HepG2 (cell line): Measurements from ENCODE around the gene FKBP1A. TPM values are rescaled to one million over a fixed set of nuclear protein-coding genes. Genes with fewer than 3 reads are reported as not detected.

Source experiments
- ARID2 ChIP-seq: sonication (generic); formaldehyde crosslinking; IDR thresholded peaks from 2 replicates; pipeline ENCODE4 v1.8.1; 2022; ENCODE audit warnings: mild to moderate bottlenecking, missing genetic modification reagents, borderline replicate concordance
- ELF3 ChIP-seq: IDR thresholded peaks from 2 replicates; pipeline ENCODE4 v1.6.1; 2016; ENCODE audit warnings: missing genetic modification reagents, missing compliant biosample characterization
- GPN1 ChIP-seq: sonication (generic); formaldehyde crosslinking; IDR thresholded peaks from 2 replicates; pipeline ENCODE4 v1.5.1; 2020; ENCODE audit warnings: missing genetic modification reagents, borderline replicate concordance
- IRF2 ChIP-seq: IDR thresholded peaks from 2 replicates; pipeline ENCODE4 v1.6.1; 2018; ENCODE audit warnings: missing genetic modification reagents, missing compliant biosample characterization
- KAT8 ChIP-seq: IDR thresholded peaks from 2 replicates; pipeline ENCODE4 v1.6.1; 2016; ENCODE audit warnings: missing genetic modification reagents, missing compliant biosample characterization
- MAFG ChIP-seq: sonication (generic); formaldehyde crosslinking; IDR thresholded peaks from 2 replicates; pipeline ENCODE4 v1.5.1; 2020; ENCODE audit warnings: mild to moderate bottlenecking, missing genetic modification reagents
- NFYC ChIP-seq: IDR thresholded peaks from 2 replicates; pipeline ENCODE4 v1.6.1; 2016; ENCODE audit warnings: missing genetic modification reagents, missing compliant biosample characterization
- NPAS2 ChIP-seq: sonication (generic); formaldehyde crosslinking; IDR thresholded peaks from 2 replicates; pipeline ENCODE4 v1.8.0; 2022; ENCODE audit warnings: mild to moderate bottlenecking, missing genetic modification reagents, borderline replicate concordance
- RNF2 ChIP-seq: fragments of 450-650 bp; conservative IDR thresholded peaks from 2 replicates; pipeline ENCODE4 v1.6.1; 2016; ENCODE audit warnings: low read depth
- SALL1 ChIP-seq: sonication (generic); formaldehyde crosslinking; IDR thresholded peaks from 2 replicates; pipeline ENCODE4 v1.8.0; 2022; ENCODE audit warnings: mild to moderate bottlenecking, missing genetic modification reagents
- TBX2 ChIP-seq: sonication (generic); formaldehyde crosslinking; IDR thresholded peaks from 2 replicates; pipeline ENCODE4 v1.5.0; 2020; ENCODE audit warnings: missing genetic modification reagents, mild to moderate bottlenecking, borderline replicate concordance
- TGIF2 ChIP-seq: IDR thresholded peaks from 2 replicates; pipeline ENCODE4 v1.6.1; 2016; ENCODE audit warnings: control low read depth, missing compliant biosample characterization
- THAP11 ChIP-seq: IDR thresholded peaks from 2 replicates; pipeline ENCODE4 v1.6.1; 2016; ENCODE audit warnings: missing biosample characterization, missing genetic modification reagents
- ZNF121 ChIP-seq: sonication (generic); formaldehyde crosslinking; IDR thresholded peaks from 2 replicates; pipeline ENCODE4 v1.5.0; 2020; ENCODE audit warnings: mild to moderate bottlenecking, missing genetic modification reagents
- ZNF329 ChIP-seq: sonication (generic); formaldehyde crosslinking; IDR thresholded peaks from 2 replicates; pipeline ENCODE4 v1.9.0; 2021; ENCODE audit warnings: low read depth, mild to moderate bottlenecking, missing genetic modification reagents
- ZNF501 ChIP-seq: sonication (generic); formaldehyde crosslinking; IDR thresholded peaks from 2 replicates; pipeline ENCODE4 v1.5.1; 2020; ENCODE audit warnings: mild to moderate bottlenecking, moderate library complexity, missing genetic modification reagents
- ZNF547 ChIP-seq: sonication (generic); formaldehyde crosslinking; IDR thresholded peaks from 2 replicates; pipeline ENCODE4 v1.5.1; 2020; ENCODE audit warnings: mild to moderate bottlenecking, missing genetic modification reagents
- ZNF724P ChIP-seq: sonication (generic); formaldehyde crosslinking; IDR thresholded peaks from 2 replicates; pipeline ENCODE4 v1.8.0; 2022; ENCODE audit warnings: missing genetic modification reagents, borderline replicate concordance
- polyA plus RNA-seq, 8 experiments: library from polyadenylated mRNA; depleted of rRNA in 3 of 8; stranded (reverse) in 7 of 8; unstranded in 1 of 8; fragments of >200 nt; fragmentation: Illumina TruSeq in 4 of 8; extraction: Trizol in 4 of 8; gene quantifications; 2 replicates each; pipeline versions ENCODE4 v1.2.1 to v1.2.3, GENCODE V29; 2011 to 2016; ENCODE audit warnings: low read depth in 4 of 8, missing spikeins in 1 of 8, mixed read lengths in 1 of 8; ENCODE audit not compliant: insufficient read depth in 1 of 8
- total RNA-seq, 5 experiments: library from RNA; depleted of rRNA; stranded (reverse); fragments of >200 nt; fragmentation: Illumina TruSeq; extraction: Trizol; gene quantifications; 2 replicates each; pipeline ENCODE4 v1.2.3, GENCODE V29; 2016; ENCODE audit warnings: low read depth in 1 of 5
- TF ChIP-seq, protein P1 (sequence below): sonication (generic); formaldehyde crosslinking; IDR thresholded peaks from 2 replicates; pipeline ENCODE4 v1.8.0; 2022; ENCODE audit warnings: missing genetic modification reagents, mild to moderate bottlenecking, inconsistent platforms, borderline replicate concordance
- TF ChIP-seq, protein P2 (sequence below): sonication (generic); formaldehyde crosslinking; conservative IDR thresholded peaks from 2 replicates; pipeline ENCODE4 v1.4.0; 2020; ENCODE audit warnings: missing genetic modification reagents
- TF ChIP-seq, protein P3 (sequence below): sonication (generic); formaldehyde crosslinking; IDR thresholded peaks from 2 replicates; pipeline ENCODE4 v1.5.1; 2020; ENCODE audit warnings: mild to moderate bottlenecking, moderate library complexity, missing genetic modification reagents
- TF ChIP-seq, protein P4 (sequence below): sonication (generic); formaldehyde crosslinking; IDR thresholded peaks from 2 replicates; pipeline ENCODE4 v1.4.0; 2020; ENCODE audit warnings: missing genetic modification reagents, low read depth, mild to moderate bottlenecking, borderline replicate concordance

FKBP1A gene
- total and polyA plus RNA-seq, 2 of the 13 experiments (the other 11 are each of a cell fraction or from before 2014, with no cell fraction given), result 119 to 468 TPM

DNA sequence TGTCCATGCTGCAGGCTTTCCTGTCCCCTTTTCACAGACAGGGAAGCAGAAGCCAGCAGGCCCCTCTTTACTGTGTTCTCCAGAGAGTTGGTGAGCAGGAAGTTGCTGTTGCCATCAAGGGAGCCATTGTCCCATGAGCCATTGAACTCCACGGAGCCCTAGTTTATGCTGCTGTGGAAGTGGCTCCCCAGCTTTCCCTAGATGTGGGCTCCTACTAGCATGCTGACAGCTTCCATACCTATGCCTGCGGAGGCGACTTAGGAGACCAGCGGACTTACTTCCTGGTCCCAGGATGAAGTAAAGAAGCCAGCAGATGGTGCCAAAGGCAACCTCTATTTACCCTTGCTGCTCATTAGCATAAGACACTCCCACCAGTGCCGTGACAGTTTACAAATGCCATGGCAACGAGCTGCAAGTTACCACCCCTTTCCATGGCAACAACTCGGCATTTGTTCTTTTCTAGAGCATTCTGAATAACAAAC, 30.8 kb upstream of the FKBP1A start (continued):
- TF ChIP-seq MAFG (CRISPR knock-in tag), result no peak
- no peak for TF ChIP-seq ZNF547 (CRISPR knock-in tag)
- TF ChIP-seq TBX2 (CRISPR knock-in tag), result no peak
- TF ChIP-seq ZNF724P, result no peak
- TF ChIP-seq, protein P1, sequence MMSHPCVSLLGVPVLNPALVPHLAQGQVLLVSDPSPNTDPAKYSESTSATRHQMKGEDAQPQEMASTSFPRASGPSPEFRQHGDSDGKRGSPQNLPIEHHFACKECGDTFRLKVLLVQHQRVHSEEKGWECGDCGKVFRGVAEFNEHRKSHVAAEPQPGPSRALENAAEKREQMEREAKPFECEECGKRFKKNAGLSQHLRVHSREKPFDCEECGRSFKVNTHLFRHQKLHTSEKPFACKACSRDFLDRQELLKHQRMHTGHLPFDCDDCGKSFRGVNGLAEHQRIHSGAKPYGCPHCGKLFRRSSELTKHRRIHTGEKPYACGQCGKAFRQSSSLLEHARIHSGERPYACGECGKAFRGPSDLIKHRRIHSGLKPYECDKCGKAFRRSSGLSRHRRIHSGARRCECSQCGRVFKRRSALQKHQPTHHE (CRISPR knock-in tag), result no peak
- TF ChIP-seq, protein P2, sequence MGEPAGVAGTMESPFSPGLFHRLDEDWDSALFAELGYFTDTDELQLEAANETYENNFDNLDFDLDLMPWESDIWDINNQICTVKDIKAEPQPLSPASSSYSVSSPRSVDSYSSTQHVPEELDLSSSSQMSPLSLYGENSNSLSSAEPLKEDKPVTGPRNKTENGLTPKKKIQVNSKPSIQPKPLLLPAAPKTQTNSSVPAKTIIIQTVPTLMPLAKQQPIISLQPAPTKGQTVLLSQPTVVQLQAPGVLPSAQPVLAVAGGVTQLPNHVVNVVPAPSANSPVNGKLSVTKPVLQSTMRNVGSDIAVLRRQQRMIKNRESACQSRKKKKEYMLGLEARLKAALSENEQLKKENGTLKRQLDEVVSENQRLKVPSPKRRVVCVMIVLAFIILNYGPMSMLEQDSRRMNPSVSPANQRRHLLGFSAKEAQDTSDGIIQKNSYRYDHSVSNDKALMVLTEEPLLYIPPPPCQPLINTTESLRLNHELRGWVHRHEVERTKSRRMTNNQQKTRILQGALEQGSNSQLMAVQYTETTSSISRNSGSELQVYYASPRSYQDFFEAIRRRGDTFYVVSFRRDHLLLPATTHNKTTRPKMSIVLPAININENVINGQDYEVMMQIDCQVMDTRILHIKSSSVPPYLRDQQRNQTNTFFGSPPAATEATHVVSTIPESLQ (CRISPR knock-in tag), result no peak
- peak; percentile 62; the same call in 1 of the 2 replicates for TF ChIP-seq KAT8 (CRISPR knock-in tag)
- no peak for TF ChIP-seq ZNF501 (CRISPR knock-in tag)
- TF ChIP-seq, protein P3, sequence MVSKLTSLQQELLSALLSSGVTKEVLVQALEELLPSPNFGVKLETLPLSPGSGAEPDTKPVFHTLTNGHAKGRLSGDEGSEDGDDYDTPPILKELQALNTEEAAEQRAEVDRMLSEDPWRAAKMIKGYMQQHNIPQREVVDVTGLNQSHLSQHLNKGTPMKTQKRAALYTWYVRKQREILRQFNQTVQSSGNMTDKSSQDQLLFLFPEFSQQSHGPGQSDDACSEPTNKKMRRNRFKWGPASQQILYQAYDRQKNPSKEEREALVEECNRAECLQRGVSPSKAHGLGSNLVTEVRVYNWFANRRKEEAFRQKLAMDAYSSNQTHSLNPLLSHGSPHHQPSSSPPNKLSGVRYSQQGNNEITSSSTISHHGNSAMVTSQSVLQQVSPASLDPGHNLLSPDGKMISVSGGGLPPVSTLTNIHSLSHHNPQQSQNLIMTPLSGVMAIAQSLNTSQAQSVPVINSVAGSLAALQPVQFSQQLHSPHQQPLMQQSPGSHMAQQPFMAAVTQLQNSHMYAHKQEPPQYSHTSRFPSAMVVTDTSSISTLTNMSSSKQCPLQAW, result no peak; the same call in 1 of the 2 replicates
- TF ChIP-seq ZNF121, result no peak
- TF ChIP-seq NPAS2 (CRISPR knock-in tag), result no peak
- no peak for TF ChIP-seq ZNF329 (CRISPR knock-in tag)
- TF ChIP-seq THAP11 (CRISPR knock-in tag), result 0 out of 2 replicates have a peak, but pooled peaks have one; percentile 17
- no peak for TF ChIP-seq IRF2 (CRISPR knock-in tag)
- peak; percentile 96 for TF ChIP-seq ELF3
- no peak for TF ChIP-seq SALL1
- no peak for TF ChIP-seq ARID2 (CRISPR knock-in tag)
- TF ChIP-seq TGIF2 (CRISPR knock-in tag), result no peak; the same call in 1 of the 2 replicates
- no peak for TF ChIP-seq GPN1 (CRISPR knock-in tag)
- no peak for TF ChIP-seq NFYC (CRISPR knock-in tag)
- no peak for TF ChIP-seq RNF2
- TF ChIP-seq, protein P4, sequence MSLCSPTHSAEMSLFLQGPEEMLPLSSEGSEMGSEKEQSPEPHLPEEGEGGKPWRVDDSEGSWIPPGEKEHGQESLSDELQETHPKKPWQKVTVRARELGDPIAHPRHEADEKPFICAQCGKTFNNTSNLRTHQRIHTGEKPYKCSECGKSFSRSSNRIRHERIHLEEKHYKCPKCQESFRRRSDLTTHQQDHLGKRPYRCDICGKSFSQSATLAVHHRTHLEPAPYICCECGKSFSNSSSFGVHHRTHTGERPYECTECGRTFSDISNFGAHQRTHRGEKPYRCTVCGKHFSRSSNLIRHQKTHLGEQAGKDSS, result no peak
